Transverse colon (tissue), 4 donors: ENCODE data around the gene SIRT2.

Source experiments
- POLR2AphosphoS5 ChIP-seq, 3 donors: sonication (generic); formaldehyde crosslinking; IDR thresholded peaks; one replicate each; pipeline ENCODE4 v1.6.1; 2016; ENCODE audit warnings: antibody characterized with exemption in 3 of 3
- TF ChIP-seq, protein P1 (sequence below), 5 experiments: fragments of 200-600 bp in 3 of 5; fragments of 450-650 bp in 2 of 5; sonication (generic) in 3 of 5; IDR thresholded peaks; 1 replicate in 2 of 5; 2 replicates in 3 of 5; pipeline ENCODE4 v1.5.1; 2016 to 2017; ENCODE audit warnings: antibody characterized with exemption in 5 of 5, inconsistent platforms in 3 of 5, mild to moderate bottlenecking in 2 of 5, moderate library complexity in 1 of 5

DNA sequence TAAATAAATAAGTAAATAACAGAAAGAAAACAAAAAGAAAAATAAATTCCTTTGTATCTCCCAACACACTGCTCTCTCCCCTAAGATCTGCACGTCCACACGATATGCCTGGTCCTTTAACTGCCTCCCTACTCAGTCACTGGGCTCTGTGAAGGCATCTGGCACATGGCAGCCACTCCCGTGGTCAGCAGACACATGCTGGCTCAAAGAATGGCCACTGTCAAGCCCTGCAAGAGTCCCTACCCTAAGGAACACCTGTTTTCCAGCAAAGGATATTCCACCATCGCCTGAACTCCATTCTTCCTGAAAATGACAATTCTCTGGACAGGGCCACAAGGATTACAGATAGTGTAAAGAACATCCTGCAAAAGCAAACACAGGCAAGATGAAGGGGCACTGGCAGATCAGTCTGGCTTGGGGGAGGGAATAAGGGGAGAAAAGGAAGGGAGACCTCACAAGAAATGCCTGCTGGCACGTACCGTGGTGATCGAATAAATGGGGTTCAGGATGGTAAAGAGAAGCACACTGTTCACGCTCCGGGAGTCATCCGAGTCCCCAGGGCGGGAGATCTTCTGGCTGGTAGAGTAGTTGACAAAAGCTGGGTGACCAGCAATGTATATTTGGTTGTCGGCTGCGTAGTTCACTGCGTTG lies 53.9 kb downstream of the SIRT2 start:
- TF ChIP-seq POLR2AphosphoS5 (IDR thresholded peaks at IDR 0.05) = no peak
- TF ChIP-seq, protein P1, sequence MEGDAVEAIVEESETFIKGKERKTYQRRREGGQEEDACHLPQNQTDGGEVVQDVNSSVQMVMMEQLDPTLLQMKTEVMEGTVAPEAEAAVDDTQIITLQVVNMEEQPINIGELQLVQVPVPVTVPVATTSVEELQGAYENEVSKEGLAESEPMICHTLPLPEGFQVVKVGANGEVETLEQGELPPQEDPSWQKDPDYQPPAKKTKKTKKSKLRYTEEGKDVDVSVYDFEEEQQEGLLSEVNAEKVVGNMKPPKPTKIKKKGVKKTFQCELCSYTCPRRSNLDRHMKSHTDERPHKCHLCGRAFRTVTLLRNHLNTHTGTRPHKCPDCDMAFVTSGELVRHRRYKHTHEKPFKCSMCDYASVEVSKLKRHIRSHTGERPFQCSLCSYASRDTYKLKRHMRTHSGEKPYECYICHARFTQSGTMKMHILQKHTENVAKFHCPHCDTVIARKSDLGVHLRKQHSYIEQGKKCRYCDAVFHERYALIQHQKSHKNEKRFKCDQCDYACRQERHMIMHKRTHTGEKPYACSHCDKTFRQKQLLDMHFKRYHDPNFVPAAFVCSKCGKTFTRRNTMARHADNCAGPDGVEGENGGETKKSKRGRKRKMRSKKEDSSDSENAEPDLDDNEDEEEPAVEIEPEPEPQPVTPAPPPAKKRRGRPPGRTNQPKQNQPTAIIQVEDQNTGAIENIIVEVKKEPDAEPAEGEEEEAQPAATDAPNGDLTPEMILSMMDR (IDR thresholded peaks at IDR 0.05) = no peak
